ENCODE results near the gene GALNT2. TPM values are rescaled to one million over a fixed set of nuclear protein-coding genes. Genes with fewer than 3 reads are reported as not detected.

Gene GALNT2
- total and polyA plus RNA-seq, 2 of the 4 experiments (the other 2 are of a cell fraction), result 50.4 to 189 TPM

GRCh38 chr1:230128569-230129285, 61.7 kb downstream of the GALNT2 start:
- ATAC-seq (ENCODE audit: low read depth), result no peak
- Histone ChIP-seq H2AFZ (replicated peaks; ENCODE audit: low read length, poor library complexity) (no peak overlapping the region), H3K4me1 (ENCODE audit: control insufficient read depth, insufficient read depth, low read length) (peaks cover 16% of the 10 kb centered on the region), H2BK20ac (ENCODE audit: low read depth, low read length) (no peak overlapping the region), H3K23ac (ENCODE audit: low read depth, low read length) (no peak overlapping the region), H3K14ac (replicated peaks; ENCODE audit: low read depth, low read length) (no peak overlapping the region), H3K4me2 (ENCODE audit: low read depth, low read length) (no peak overlapping the region), H3K79me1 (ENCODE audit: low read depth in 1 of 2, low read length in 2 of 2) (peaks cover 57 to 92% of the 10 kb centered on the region in 2 experiments), H4K20me1 (ENCODE audit: insufficient read depth, low read length) (peaks cover 76% of the 10 kb centered on the region), H2BK15ac (ENCODE audit: low read depth, low read length) (no peak overlapping the region), H3K27me3 (ENCODE audit: control insufficient read depth, insufficient read depth, low read length) (no peaks in the 10 kb centered on the region), H3K4ac (ENCODE audit: low read depth, low read length) (no peak overlapping the region), H4K5ac (ENCODE audit: low read depth, low read length) (no peak overlapping the region), H2AK9ac (replicated peaks; ENCODE audit: low read depth, low read length, poor library complexity) (no peak overlapping the region), H3K27ac (ENCODE audit: insufficient read depth, low read length) (no peak overlapping the region), H3K4me3 (ENCODE audit: insufficient read depth, low read depth, low read length) (no peak overlapping the region), H4K91ac (ENCODE audit: insufficient read depth, low read depth, low read length) (no peak overlapping the region), H2BK5ac (ENCODE audit: low read depth, low read length, poor library complexity, severe bottlenecking) (no peak overlapping the region), H2BK120ac (ENCODE audit: low read depth, low read length) (no peak overlapping the region), H3K56ac (ENCODE audit: extremely low read depth, insufficient read depth, low read length) (no peak overlapping the region), H3K18ac (ENCODE audit: low read depth, low read length) (no peak overlapping the region), H2AK5ac (ENCODE audit: low read depth, low read length) (no peak overlapping the region), H3K36me3 (ENCODE audit: control insufficient read depth, insufficient read depth, low read length) (peaks cover 2% of the 10 kb centered on the region), H3K9me3 (ENCODE audit: control insufficient read depth, insufficient read depth, low read length) (no peaks in the 10 kb centered on the region), H4K8ac (ENCODE audit: low read depth in 2 of 2, low read length in 2 of 2) (no peak overlapping the region), H3K9me1 (ENCODE audit: insufficient read depth, low read length) (peaks cover 19% of the 10 kb centered on the region), H3K9ac (ENCODE audit: low read depth, low read length) (no peak overlapping the region)
- dilution Hi-C loops (cut with HindIII; ENCODE audit: low sequenced_read_pairs, unreplicated experiment), result no loop called here
- no CpG with 5 or more reads among the region's 15 CpGs for WGBS, 2 experiments (ENCODE audit: extremely low coverage in 2 of 2, insufficient read length in 1 of 2)
- CTCF ChIA-PET, result interaction anchor here (0.5 kb wide), 1 partner anchor 105 kb away, joined by 3 read pairs; no protein-coding TSS in a partner anchor
- in situ Hi-C loops (cut with MboI; ENCODE audit: low sequenced_read_pairs), result no loop called here
- TF ChIP-seq CTCF (conservative IDR thresholded peaks at IDR 0.05; ENCODE audit: low read depth, low read length), result no peak
- TF ChIP-seq RAD21 (IDR thresholded peaks at IDR 0.05; ENCODE audit: low read length), result no peak
- TF ChIP-seq, protein P1, sequence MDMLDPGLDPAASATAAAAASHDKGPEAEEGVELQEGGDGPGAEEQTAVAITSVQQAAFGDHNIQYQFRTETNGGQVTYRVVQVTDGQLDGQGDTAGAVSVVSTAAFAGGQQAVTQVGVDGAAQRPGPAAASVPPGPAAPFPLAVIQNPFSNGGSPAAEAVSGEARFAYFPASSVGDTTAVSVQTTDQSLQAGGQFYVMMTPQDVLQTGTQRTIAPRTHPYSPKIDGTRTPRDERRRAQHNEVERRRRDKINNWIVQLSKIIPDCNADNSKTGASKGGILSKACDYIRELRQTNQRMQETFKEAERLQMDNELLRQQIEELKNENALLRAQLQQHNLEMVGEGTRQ (IDR thresholded peaks at IDR 0.05; ENCODE audit: low read depth, low read length), result no peak
- no peak for TF ChIP-seq CHD1 (IDR thresholded peaks at IDR 0.05; ENCODE audit: low read depth, low read length)
- TF ChIP-seq RFX5 (IDR thresholded peaks at IDR 0.05; ENCODE audit: low read depth, low read length), result no peak
- TF ChIP-seq MXI1 (IDR thresholded peaks at IDR 0.05; ENCODE audit: borderline replicate concordance, low read depth, low read length), result no peak
- TF ChIP-seq POLR2A (IDR thresholded peaks at IDR 0.05; ENCODE audit: low read depth, low read length), result no peak
- no peak for TF ChIP-seq CEBPB (IDR thresholded peaks at IDR 0.05; ENCODE audit: low read depth, low read length)
- no peak for TF ChIP-seq ELK1 (IDR thresholded peaks at IDR 0.05; ENCODE audit: borderline replicate concordance, low read depth, low read length)
- TF ChIP-seq BHLHE40 (IDR thresholded peaks at IDR 0.05; ENCODE audit: low read depth, low read length), result no peak
- TF ChIP-seq RCOR1 (IDR thresholded peaks at IDR 0.05; ENCODE audit: insufficient replicate concordance, low read length), result no peak
- no TSS peak for BruUV-seq (replicated peaks)
- no peak for DNase-seq
- intact Hi-C loops (cut with micrococcal nuclease), result no loop called here
- POLR2A ChIA-PET (ENCODE audit: unreplicated experiment), result no interaction called here

Data from IMR-90 (cell line).